C4-2B (cell line): ENCODE measurements around the gene FOXO6.

Source experiments
- CTCF ChIP-seq: fragments of 450-650 bp; conservative IDR thresholded peaks from 2 replicates; pipeline ENCODE4 v1.5.1; 2017; ENCODE audit warnings: mild to moderate bottlenecking
- ZFX ChIP-seq: fragments of 450-650 bp; IDR thresholded peaks from 2 replicates; pipeline ENCODE4 v1.6.1; 2017

- no peak for TF ChIP-seq CTCF
- no peak for TF ChIP-seq ZFX
Measured at GRCh38 chr1:41319106-41319755, 42.0 kb upstream of the FOXO6 start.
